ENCODE data around the gene CAB39L.

CAB39L gene

DNA sequence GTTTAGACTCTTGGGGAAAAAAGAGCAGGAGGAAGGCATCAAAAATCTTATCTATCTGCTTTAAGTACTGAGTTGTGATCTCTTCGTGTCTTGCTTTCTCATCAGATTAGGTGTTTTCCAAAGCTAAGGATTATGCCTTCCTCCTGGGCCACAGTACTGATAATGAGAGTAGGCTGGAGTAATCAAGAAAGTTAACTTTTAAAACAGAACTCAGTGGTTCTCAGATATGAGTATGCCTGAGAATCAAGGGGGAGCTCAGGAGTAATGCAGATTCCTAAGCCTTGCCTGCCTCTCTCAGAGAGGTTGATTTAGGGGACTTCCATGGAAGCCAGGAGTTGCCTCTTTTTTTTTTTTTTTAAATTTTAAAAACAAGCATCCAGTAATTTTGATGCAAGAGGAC, 172.6 kb downstream of the CAB39L start:
- no peak for DNase-seq

GRCh38 chr13:49265822-49266221, 178.0 kb downstream of the CAB39L start:
- DNase-seq = no peak

GRCh38 chr13:49262634-49263033, 181.2 kb downstream of the CAB39L start:
- no peak for DNase-seq

DNA sequence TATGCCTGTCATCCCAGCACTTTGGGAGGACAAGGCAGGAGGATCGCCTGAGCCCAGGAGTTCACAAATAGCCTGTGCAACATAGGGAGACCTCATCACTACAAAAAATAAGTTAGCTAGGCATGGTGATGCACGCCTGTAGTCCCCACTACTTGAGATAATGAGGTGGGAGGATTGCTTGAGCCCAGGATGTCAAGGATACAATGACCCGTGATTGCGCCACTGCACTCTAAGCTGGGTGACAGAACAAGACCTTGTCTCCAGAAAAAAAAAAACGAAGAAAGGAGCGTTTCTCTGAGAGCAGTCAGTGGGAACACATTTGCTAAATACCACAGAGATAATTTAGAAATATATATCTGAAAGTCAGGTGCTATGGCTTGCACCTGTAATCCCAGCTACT, 184.3 kb downstream of the CAB39L start:
- DNase-seq = no peak

Measured in T-helper 9 cell (primary cell).